Measurements from ENCODE around the gene KIF21A. TPM values are rescaled to one million over a fixed set of nuclear protein-coding genes. Genes with fewer than 3 reads are reported as not detected.

KIF21A gene
- polyA plus RNA-seq, 1 of the 3 experiments (the other 2 are of a cell fraction) = 3.6 TPM

DNA sequence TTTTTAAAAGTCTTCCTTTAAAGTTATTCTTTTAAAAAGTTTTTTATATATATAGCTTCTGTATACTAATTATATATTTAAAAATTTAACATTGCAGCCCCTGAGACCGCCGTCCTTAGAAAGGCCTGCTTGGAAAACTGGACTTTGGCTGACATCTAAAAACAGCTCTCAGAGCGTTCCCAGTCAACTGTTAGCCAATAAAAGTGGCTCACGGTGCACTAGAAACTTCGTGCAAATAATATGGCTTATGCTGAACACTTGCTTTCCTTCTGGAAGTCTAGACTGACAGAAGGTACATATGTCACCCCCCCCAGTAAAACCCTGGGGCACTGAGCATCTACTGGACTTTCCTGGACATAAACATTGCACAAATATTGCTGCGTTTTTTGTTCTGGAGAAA is 115.0 kb downstream of the KIF21A start:
- POLR2A ChIA-PET = no interaction called here
- H3K4me2 ChIP-seq = no peak overlapping the region
- peaks cover 4 to 50% of the 10 kb centered on the region in 2 experiments for H3K36me3 ChIP-seq (replicated peaks in 1 of 2; ENCODE audit: control insufficient read depth in 1 of 2, insufficient read depth in 2 of 2, low read length in 1 of 2)
- no peaks in the 10 kb centered on the region for H3F3A ChIP-seq (replicated peaks; ENCODE audit: insufficient read depth)
- DNase-seq = no peak
- no peaks in the 10 kb centered on the region for H3K27me3 ChIP-seq (ENCODE audit: insufficient read depth)
- H4K20me1 ChIP-seq (ENCODE audit: insufficient read depth) = no peaks in the 10 kb centered on the region
- 93% methylated on average over 6 of the region's 6 CpGs for WGBS (ENCODE audit: low lambda C conversion rate)
- H3K9me2 ChIP-seq = no peaks in the 10 kb centered on the region
- H2AFZ ChIP-seq (ENCODE audit: low read depth) = no peak overlapping the region
- H3K4me1 ChIP-seq (ENCODE audit: control insufficient read depth in 1 of 2, insufficient read depth in 2 of 2, low read depth in 1 of 2, low read length in 1 of 2) = peaks cover 0 to 14% of the 10 kb centered on the region in 2 experiments; a peak in 2 of 4 replicates
- TF ChIP-seq IRF3 (IDR thresholded peaks at IDR 0.05; ENCODE audit: low read depth, low read length) (no peak), EZH2phosphoT487 (IDR thresholded peaks at IDR 0.05; ENCODE audit: borderline replicate concordance, low read depth) (no peak), USF1 (IDR thresholded peaks at IDR 0.05; ENCODE audit: borderline replicate concordance, low read depth) (no peak), RAD21 (IDR thresholded peaks at IDR 0.05; ENCODE audit: low read length) (no peak), MXI1 (IDR thresholded peaks at IDR 0.05; ENCODE audit: low read depth, low read length) (no peak), GATA2 (CRISPR knock-in tag; IDR thresholded peaks at IDR 0.05) (no peak), MEF2A (IDR thresholded peaks at IDR 0.05; ENCODE audit: borderline replicate concordance, low read depth) (no peak), GABPA (IDR thresholded peaks at IDR 0.05; ENCODE audit: low read depth) (no peak), RXRA (IDR thresholded peaks at IDR 0.05; ENCODE audit: borderline replicate concordance, low read depth) (no peak), NFIC (IDR thresholded peaks at IDR 0.05; ENCODE audit: borderline replicate concordance) (no peak), NRF1 (IDR thresholded peaks at IDR 0.05; ENCODE audit: low read depth, low read length) (no peak), JUND (IDR thresholded peaks at IDR 0.05) (no peak), TEAD4 (IDR thresholded peaks at IDR 0.05; ENCODE audit: borderline replicate concordance, insufficient read depth) (no peak), CHD2 (IDR thresholded peaks at IDR 0.05; ENCODE audit: low read length, partially characterized antibody) (no peak), TAF1 (IDR thresholded peaks at IDR 0.05; ENCODE audit: borderline replicate concordance, low read depth, low read length) (no peak)
- no peak overlapping the region for H3K27ac ChIP-seq (ENCODE audit: low read depth in 2 of 2, low read length in 1 of 2)
- no peaks in the 10 kb centered on the region for H3K9me3 ChIP-seq
- CTCF ChIA-PET = interaction anchor here (2.6 kb wide), 1 partner anchor 10 kb away, joined by 16 read pairs; no protein-coding TSS in a partner anchor
- no peaks in the 10 kb centered on the region for H3K79me2 ChIP-seq (ENCODE audit: insufficient read depth)
- H3K9ac ChIP-seq = no peak overlapping the region
- H3K4me3 ChIP-seq (ENCODE audit: low read depth in 2 of 2, low read length in 1 of 2) = no peak overlapping the region

- Histone ChIP-seq H3K27ac (ENCODE audit: low read depth in 2 of 2, low read length in 1 of 2) (no peak overlapping the region; a peak in 1 of 4 replicates), H3K4me3 (ENCODE audit: low read depth in 2 of 2, low read length in 1 of 2) (no peak overlapping the region), H3K9ac (no peak overlapping the region), H3K4me2 (no peak overlapping the region), H2AFZ (ENCODE audit: low read depth) (no peak overlapping the region), H3K36me3 (replicated peaks in 1 of 2; ENCODE audit: control insufficient read depth in 1 of 2, insufficient read depth in 2 of 2, low read length in 1 of 2) (peaks cover 4 to 50% of the 10 kb centered on the region in 2 experiments), H4K20me1 (ENCODE audit: insufficient read depth) (no peaks in the 10 kb centered on the region), H3K9me2 (no peaks in the 10 kb centered on the region), H3K79me2 (ENCODE audit: insufficient read depth) (no peaks in the 10 kb centered on the region), H3K9me3 (no peaks in the 10 kb centered on the region), H3K27me3 (ENCODE audit: insufficient read depth) (no peaks in the 10 kb centered on the region), H3F3A (replicated peaks; ENCODE audit: insufficient read depth) (no peaks in the 10 kb centered on the region), H3K4me1 (ENCODE audit: control insufficient read depth in 1 of 2, insufficient read depth in 2 of 2, low read depth in 1 of 2, low read length in 1 of 2) (peaks cover 0 to 10% of the 10 kb centered on the region in 2 experiments; a peak in 2 of 4 replicates)
- ChIA-PET CTCF (interaction anchor here (2.6 kb wide), 1 partner anchor 9 kb away, joined by 16 read pairs; no protein-coding TSS in a partner anchor), POLR2A (no interaction called here)
- WGBS (ENCODE audit: low lambda C conversion rate) = 88% methylated on average over 1 of the region's 1 CpG
- no peak for DNase-seq
- TF ChIP-seq NRF1 (IDR thresholded peaks at IDR 0.05; ENCODE audit: low read depth, low read length) (no peak), JUND (IDR thresholded peaks at IDR 0.05) (no peak), SIN3A (IDR thresholded peaks at IDR 0.05; ENCODE audit: borderline replicate concordance, low read depth, low read length) (no peak), POLR2AphosphoS5 (IDR thresholded peaks at IDR 0.05; ENCODE audit: low read depth, low read length) (no peak), ZBTB33 (IDR thresholded peaks at IDR 0.05; ENCODE audit: borderline replicate concordance, low read depth) (no peak), RFX5 (IDR thresholded peaks at IDR 0.05; ENCODE audit: low read length) (no peak), NFIC (IDR thresholded peaks at IDR 0.05; ENCODE audit: borderline replicate concordance) (no peak), MEF2A (IDR thresholded peaks at IDR 0.05; ENCODE audit: borderline replicate concordance, low read depth) (no peak), GABPA (IDR thresholded peaks at IDR 0.05; ENCODE audit: low read depth) (no peak), USF2 (IDR thresholded peaks at IDR 0.05; ENCODE audit: borderline replicate concordance, low read depth, low read length) (no peak), TEAD4 (IDR thresholded peaks at IDR 0.05; ENCODE audit: borderline replicate concordance, insufficient read depth) (no peak), FOXJ3 (CRISPR knock-in tag; IDR thresholded peaks at IDR 0.05) (no peak), CHD2 (IDR thresholded peaks at IDR 0.05; ENCODE audit: low read length, partially characterized antibody) (no peak), EP300 (IDR thresholded peaks at IDR 0.05; ENCODE audit: borderline replicate concordance in 1 of 2, low read depth in 1 of 2, low read length in 1 of 2) (no peak), YY1 (IDR thresholded peaks at IDR 0.05; ENCODE audit: low read depth) (no peak)
Observed at GRCh38 chr12:39327510-39327909, 115.4 kb downstream of the KIF21A start.

Data from SK-N-SH (cell line).